GM12874 (cell line): ENCODE results near the gene KIF12.

Experiments used
- TF ChIP-seq, protein P1 (sequence below): IDR thresholded peaks from 2 replicates; pipeline ENCODE4 v1.5.1; 2011; ENCODE audit warnings: low read depth, mild to moderate bottlenecking, control low read depth, low read length, moderate library complexity; ENCODE audit not compliant: insufficient read depth

KIF12 gene

DNA sequence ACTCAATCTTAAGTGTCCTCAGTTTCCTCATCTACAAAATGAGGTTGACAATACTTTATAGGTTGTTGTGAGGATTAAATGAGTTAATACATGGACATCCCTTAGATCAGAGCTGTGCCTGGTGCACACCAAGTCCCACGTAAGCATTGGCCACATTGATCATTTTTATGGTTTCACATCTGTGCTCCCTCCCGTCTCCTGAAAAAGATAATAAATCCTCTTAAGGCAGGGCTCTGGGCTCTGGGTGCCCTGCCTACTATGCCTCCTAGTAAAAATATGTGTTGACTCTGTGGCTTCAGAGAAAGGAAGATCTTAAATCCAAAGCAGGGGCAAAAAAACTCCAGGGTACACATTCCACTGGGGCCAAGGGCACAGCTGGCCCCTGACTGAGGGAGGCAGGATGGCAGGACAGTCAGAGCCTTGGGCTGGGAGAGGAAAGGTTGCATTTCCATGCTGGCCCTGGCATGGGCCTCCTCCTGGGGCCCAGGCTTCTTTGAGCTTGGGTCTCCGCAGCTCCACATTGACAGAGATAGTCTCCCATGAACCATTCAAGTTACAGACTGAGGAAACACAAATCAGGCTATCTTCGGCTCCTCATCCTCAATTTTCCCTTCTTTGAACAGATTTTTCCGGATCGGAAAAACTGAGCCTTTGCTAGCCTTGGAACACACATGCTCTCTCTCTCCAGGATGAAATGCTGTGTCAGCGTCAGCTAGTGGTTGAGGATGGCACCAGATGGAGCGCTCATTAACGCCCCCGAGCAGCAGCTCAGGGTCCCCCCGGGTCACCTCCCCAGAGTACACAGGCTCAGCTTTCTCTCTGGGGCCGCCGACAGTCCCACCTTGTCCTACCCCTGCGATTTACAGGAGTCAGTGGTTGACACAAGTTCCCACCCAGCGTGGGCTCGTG is 22.4 kb upstream of the KIF12 start:
- TF ChIP-seq, protein P1, sequence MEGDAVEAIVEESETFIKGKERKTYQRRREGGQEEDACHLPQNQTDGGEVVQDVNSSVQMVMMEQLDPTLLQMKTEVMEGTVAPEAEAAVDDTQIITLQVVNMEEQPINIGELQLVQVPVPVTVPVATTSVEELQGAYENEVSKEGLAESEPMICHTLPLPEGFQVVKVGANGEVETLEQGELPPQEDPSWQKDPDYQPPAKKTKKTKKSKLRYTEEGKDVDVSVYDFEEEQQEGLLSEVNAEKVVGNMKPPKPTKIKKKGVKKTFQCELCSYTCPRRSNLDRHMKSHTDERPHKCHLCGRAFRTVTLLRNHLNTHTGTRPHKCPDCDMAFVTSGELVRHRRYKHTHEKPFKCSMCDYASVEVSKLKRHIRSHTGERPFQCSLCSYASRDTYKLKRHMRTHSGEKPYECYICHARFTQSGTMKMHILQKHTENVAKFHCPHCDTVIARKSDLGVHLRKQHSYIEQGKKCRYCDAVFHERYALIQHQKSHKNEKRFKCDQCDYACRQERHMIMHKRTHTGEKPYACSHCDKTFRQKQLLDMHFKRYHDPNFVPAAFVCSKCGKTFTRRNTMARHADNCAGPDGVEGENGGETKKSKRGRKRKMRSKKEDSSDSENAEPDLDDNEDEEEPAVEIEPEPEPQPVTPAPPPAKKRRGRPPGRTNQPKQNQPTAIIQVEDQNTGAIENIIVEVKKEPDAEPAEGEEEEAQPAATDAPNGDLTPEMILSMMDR, result no peak

DNA sequence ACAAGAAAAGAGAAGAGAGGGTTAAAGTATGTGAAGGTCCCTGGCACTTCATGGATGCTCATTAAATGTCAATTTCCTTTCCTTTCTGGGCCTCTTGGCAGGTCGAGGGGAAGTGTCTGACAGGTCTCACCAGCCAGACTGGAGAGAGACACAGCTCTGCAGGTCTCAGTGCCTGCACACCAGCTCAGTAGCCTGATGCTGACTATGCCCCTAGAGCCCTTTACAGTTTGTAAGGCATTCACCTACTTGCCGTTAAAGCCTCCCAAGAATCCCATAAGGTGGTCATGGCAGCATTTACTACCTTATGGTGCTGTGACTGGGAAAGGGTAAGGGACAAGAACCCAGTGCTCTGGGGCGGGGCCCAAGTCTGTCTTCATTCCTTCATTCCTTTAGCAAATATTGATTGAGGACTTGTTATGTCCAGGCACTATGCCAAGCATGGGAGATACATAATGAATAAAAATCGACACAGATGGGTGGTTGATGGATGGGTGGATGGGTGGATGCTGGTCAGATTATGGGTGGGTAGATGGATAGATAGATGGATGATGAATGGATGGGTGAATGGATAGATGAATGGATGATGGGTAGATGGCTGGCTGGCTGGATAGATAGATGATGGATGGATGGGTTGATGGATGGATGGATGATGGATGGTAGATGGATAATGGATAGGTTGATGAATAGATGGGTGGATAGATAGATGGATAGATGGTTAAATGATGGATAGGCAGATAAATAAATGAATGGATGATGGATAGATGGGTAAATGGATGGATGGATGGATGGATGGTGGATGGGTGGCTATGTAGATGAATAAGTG is 21.3 kb upstream of the KIF12 start:
- TF ChIP-seq, protein P1, result no peak

DNA sequence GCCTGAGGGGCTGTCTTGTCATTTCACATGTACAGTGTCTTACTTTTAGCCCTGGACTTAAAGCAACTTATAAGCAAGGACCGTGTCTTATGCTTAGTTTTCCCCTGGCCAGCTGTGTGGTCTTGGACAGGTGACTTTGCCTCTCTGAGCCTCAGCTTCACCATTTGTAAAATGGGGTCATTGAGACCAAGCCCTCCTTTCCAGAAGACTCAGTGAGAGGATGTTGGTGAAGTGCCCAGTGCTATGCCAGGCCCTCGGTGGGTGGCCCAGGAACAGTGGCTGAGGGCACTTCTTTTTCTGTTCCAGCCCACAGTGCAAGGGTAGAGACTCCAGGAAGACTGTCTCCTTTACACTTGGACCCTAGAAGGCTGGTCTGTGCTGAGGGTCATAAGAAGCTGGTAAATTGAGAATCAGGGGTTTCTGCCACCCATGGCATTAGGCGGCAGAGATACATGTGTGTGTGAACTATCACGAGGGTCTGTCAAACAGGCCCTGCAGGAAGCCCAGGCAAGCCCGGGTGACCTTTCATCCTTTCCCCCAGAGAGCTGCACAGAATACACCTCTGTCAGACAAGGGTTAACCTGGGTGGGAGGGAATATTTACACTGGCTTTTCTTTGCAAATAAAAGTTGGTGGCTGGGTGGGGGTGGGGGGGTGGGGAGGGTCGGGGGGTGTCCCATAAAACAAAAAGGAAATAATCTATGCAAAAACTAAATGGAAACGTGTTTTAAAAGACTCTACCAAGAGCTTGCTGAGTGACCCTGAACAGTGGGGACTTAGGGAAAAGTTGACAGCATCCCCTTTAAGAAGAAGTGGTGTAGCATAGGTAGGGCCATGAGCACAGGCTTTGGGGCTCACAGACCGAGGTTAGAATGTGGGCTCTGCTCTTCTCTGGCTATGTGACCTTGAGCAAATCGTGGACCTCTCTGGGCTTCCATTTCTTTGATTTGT is 20.4 kb upstream of the KIF12 start:
- TF ChIP-seq, protein P1, result no peak

DNA sequence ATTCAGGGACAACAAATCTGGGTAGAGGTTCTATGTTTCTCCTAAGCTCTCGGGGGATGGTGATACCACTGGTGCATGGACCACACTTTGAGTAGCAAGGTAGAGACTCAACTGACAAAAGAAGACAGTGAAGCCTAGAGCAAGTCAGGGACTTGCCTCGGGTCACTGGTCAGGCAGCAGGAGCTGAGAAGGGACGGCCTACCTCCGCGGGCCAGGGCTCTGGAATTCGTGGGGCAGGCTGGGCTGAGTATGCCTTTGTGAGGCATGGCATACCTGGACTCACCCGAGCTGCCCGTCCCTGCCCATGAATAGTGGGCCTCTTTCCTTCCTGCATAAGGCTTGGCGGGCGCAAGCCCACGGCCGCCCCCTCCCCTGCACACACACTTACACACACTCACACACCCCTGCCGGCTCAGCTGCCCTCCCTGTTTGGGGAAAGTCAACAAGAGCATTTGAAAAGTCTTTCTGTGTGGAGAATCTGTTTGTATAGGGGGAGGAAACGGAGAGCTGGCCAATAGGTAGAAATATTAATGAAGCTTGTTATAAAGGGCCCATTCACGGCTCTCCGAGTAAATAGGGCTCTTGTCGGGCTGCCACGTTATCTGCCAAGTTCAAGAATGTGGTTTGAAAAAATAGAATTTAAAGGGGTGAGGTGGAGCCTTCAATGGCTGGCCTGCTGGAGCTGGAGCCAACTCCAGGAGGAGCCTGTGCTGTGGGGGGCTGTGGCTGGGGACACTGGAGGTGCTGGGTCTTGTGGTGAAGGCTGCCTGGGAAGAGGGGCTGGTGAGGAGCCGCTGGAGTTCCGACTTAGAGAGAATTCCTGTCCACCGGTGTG is 19.1 kb upstream of the KIF12 start:
- TF ChIP-seq, protein P1, result no peak

DNA sequence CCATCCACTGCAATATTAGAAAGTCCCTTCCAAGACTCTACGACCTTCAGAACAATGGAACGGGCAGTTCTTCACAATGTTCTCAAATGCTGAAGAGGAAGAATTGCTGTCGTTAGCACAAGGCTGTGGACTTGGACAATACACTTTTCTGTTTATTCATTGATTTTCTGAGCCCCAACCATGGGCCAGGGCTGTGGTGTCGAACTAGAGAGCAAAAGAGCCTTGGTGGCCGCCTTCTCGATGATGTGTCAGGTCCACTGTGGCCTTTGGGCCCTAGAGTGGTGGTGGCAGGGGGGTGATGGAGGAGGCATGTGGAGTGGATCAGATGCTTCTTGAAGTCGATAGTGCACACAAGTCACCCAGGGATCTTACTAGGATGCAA is 18.5 kb upstream of the KIF12 start:
- TF ChIP-seq, protein P1, result no peak

DNA sequence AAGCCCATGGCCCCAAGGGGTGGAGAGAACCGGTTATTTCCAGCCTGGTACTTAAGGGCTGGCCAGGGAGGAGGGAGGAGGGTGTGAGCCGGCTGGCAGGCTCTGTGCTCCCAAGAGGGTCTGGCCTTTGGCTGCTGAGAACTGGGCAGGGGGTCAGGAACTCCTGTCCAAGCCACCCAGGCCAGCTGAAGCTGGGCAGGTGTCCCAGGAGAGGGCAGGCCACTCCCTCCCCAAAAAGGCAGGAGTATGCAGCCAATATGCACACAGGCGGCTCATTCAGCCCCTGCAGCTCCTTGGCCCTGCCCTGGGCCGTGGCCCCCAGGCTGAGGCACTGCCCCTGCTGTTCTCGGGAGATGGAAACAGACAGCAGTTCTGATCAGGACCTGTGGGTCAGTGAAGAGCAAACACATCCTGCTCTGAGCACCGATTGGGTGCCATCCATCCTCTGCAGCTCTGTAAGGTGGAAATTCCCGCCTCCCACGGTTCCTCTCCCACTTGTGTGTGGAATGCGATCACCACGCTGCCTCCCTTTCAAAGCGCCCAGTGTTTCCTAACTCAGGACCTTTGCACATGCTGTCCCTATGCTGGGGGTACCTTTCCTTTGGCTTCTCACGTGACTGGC is 17.1 kb upstream of the KIF12 start:
- TF ChIP-seq, protein P1, result no peak
